WTC11 (cell line): ENCODE data around the gene RYR3. TPM values are rescaled to one million over a fixed set of nuclear protein-coding genes. Genes with fewer than 3 reads are reported as not detected.

Experiments
- ATAC-seq: fragments of 200-7000 bp; cut with Tn5 transposase; 2 replicates; pipeline ENCODE4 v1.10.0; 2021; ENCODE audit warnings: mild to moderate bottlenecking, moderate library complexity
- CTCF ChIA-PET: fragments of 300-600 bp; sonication (Branson Sonifier 250); formaldehyde crosslinking; loops from one replicate; lab custom pipeline; 2021; ENCODE audit warnings: antibody characterized with exemption; lab: Charles Lee
- POLR2A ChIA-PET: fragments of 350-600 bp; sonication (Branson Sonifier 250); formaldehyde crosslinking; loops from one replicate; lab custom pipeline; 2021; ENCODE audit warnings: antibody characterized with exemption; lab: Charles Lee
- DNase-seq: peaks from one replicate; pipeline ENCODE4 v3.0.0; 2021; ENCODE audit warnings: low spot score
- H3K27ac Mint-ChIP-seq: 2 replicates; pipeline ENCODE4 v1.8.0; 2021; ENCODE audit warnings: mixed read lengths
- H3K27me3 Mint-ChIP-seq: 2 replicates; pipeline ENCODE4 v1.8.0; 2021; ENCODE audit warnings: low read depth, mild to moderate bottlenecking, moderate library complexity, mixed read lengths
- H3K36me3 Mint-ChIP-seq: 2 replicates; pipeline ENCODE4 v1.8.0; 2021; ENCODE audit warnings: mixed read lengths
- H3K4me1 Mint-ChIP-seq: 2 replicates; pipeline ENCODE4 v1.8.0; 2022; ENCODE audit warnings: mixed read lengths
- H3K4me3 Mint-ChIP-seq: 2 replicates; pipeline ENCODE4 v1.8.0; 2021; ENCODE audit warnings: mild to moderate bottlenecking, moderate library complexity, mixed read lengths
- H3K9me3 Mint-ChIP-seq: 2 replicates; pipeline ENCODE4 v1.8.0; 2021; ENCODE audit warnings: mixed read lengths
- E2F4 ChIP-seq: sonication (generic); formaldehyde crosslinking; IDR thresholded peaks from 2 replicates; pipeline ENCODE4 v1.8.1; 2022; ENCODE audit warnings: low read depth, mild to moderate bottlenecking, moderate library complexity, missing genetic modification reagents, borderline replicate concordance
- ERG ChIP-seq: fragments of 250-450 bp; sonication (Bioruptor Pico); IDR thresholded peaks from 2 replicates; pipeline ENCODE4 v1.8.0; 2021; ENCODE audit warnings: mild to moderate bottlenecking
- HMGXB4 ChIP-seq: sonication (generic); formaldehyde crosslinking; IDR thresholded peaks from 2 replicates; pipeline ENCODE4 v1.8.1; 2023; ENCODE audit warnings: mild to moderate bottlenecking, moderate library complexity, missing genetic modification reagents
- IRF2 ChIP-seq: sonication (generic); formaldehyde crosslinking; IDR thresholded peaks from 2 replicates; pipeline ENCODE4 v1.8.0; 2022; ENCODE audit warnings: low read depth, missing genetic modification reagents, borderline replicate concordance
- NFATC4 ChIP-seq: fragments of 250-450 bp; sonication (Bioruptor Pico); IDR thresholded peaks from 2 replicates; pipeline ENCODE4 v1.9.0; 2021; ENCODE audit warnings: mild to moderate bottlenecking
- NR1H2 ChIP-seq: sonication (generic); formaldehyde crosslinking; IDR thresholded peaks from 2 replicates; pipeline ENCODE4 v1.9.0; 2021; ENCODE audit warnings: mild to moderate bottlenecking, moderate library complexity, missing genetic modification reagents
- PREB ChIP-seq: sonication (generic); formaldehyde crosslinking; IDR thresholded peaks from 2 replicates; pipeline ENCODE4 v1.8.1; 2022; ENCODE audit warnings: mild to moderate bottlenecking, missing genetic modification reagents, moderate library complexity, borderline replicate concordance
- SMAD4 ChIP-seq: sonication (generic); formaldehyde crosslinking; IDR thresholded peaks from 2 replicates; pipeline ENCODE4 v1.8.0; 2022; ENCODE audit warnings: mild to moderate bottlenecking, missing genetic modification reagents
- SOX15 ChIP-seq: fragments of 250-450 bp; sonication (Bioruptor Pico); IDR thresholded peaks from 2 replicates; pipeline ENCODE4 v1.9.0; 2021; ENCODE audit warnings: mild to moderate bottlenecking
- TP53 ChIP-seq: sonication (generic); formaldehyde crosslinking; IDR thresholded peaks from 2 replicates; pipeline ENCODE4 v1.8.1; 2023; ENCODE audit warnings: mild to moderate bottlenecking, missing genetic modification reagents
- USF1 ChIP-seq: sonication (generic); formaldehyde crosslinking; IDR thresholded peaks from 2 replicates; pipeline ENCODE4 v1.8.0; 2022; ENCODE audit warnings: mild to moderate bottlenecking, missing genetic modification reagents
- ZNF281 ChIP-seq: sonication (generic); formaldehyde crosslinking; IDR thresholded peaks from 2 replicates; pipeline ENCODE4 v1.8.0; 2023; ENCODE audit warnings: mild to moderate bottlenecking, missing genetic modification reagents
- ZNF317 ChIP-seq: sonication (generic); formaldehyde crosslinking; IDR thresholded peaks from 2 replicates; pipeline ENCODE4 v1.8.1; 2023; ENCODE audit warnings: low read depth, mild to moderate bottlenecking, moderate library complexity, missing genetic modification reagents, borderline replicate concordance
- ZSCAN18 ChIP-seq: fragments of 250-450 bp; sonication (Bioruptor Pico); IDR thresholded peaks from 2 replicates; pipeline ENCODE4 v2.1.2; 2022; ENCODE audit warnings: mild to moderate bottlenecking, moderate library complexity
- total RNA-seq: library from RNA; stranded (reverse); gene quantifications from 3 replicates; pipeline ENCODE4 v1.2.3, GENCODE V29; 2021

Gene RYR3
- total RNA-seq, 1 experiment from 2014 or later = 1.4 TPM

- Mint-ChIP-seq H3K9me3 (no peaks in the 10 kb centered on the region), H3K36me3 (no peaks in the 10 kb centered on the region; the same call in 1 of the 2 replicates), H3K4me3 (no peak overlapping the region), H3K27me3 (no peaks in the 10 kb centered on the region), H3K4me1 (peaks cover 17% of the 10 kb centered on the region), H3K27ac (peak overlapping the region; percentile 33; the same call in 1 of the 2 replicates)
- DNase-seq = no peak
- CTCF ChIA-PET = interaction anchor here (0.7 kb wide), 1 partner anchor 94 kb away, joined by 3 read pairs; no protein-coding TSS in a partner anchor
- no peak for TF ChIP-seq SMAD4 (CRISPR knock-in tag)
- TF ChIP-seq E2F4 (CRISPR knock-in tag) = no peak
- TF ChIP-seq ZSCAN18 (CRISPR knock-in tag) = no peak
- TF ChIP-seq USF1 = no peak
- TF ChIP-seq NR1H2 (CRISPR knock-in tag) = no peak
- TF ChIP-seq PREB (CRISPR knock-in tag) = no peak
- no peak for TF ChIP-seq ZNF281
- TF ChIP-seq IRF2 (CRISPR knock-in tag) = no peak
- TF ChIP-seq HMGXB4 (CRISPR knock-in tag) = no peak
- peak; percentile 84 for ATAC-seq
- POLR2A ChIA-PET = no interaction called here
Observed at GRCh38 chr15:33859992-33860545, 549.3 kb downstream of the RYR3 start.

- TF ChIP-seq ZNF317 (CRISPR knock-in tag) = no peak
- TF ChIP-seq SMAD4 (CRISPR knock-in tag) = no peak
- no peak for TF ChIP-seq TP53 (CRISPR knock-in tag)
- no peak for TF ChIP-seq NFATC4
- TF ChIP-seq ERG (CRISPR knock-in tag) = no peak
- no peak for TF ChIP-seq SOX15 (CRISPR knock-in tag)
- H3K9me3 Mint-ChIP-seq = no peaks in the 10 kb centered on the region
- H3K36me3 Mint-ChIP-seq = no peaks in the 10 kb centered on the region; the same call in 1 of the 2 replicates
- peak; percentile 72 for ATAC-seq
- CTCF ChIA-PET = interaction anchor here (0.7 kb wide), 1 partner anchor 95 kb away, joined by 3 read pairs; no protein-coding TSS in a partner anchor
- no peak for DNase-seq
- no peak overlapping the region for H3K27ac Mint-ChIP-seq
- no peaks in the 10 kb centered on the region for H3K27me3 Mint-ChIP-seq
- H3K4me1 Mint-ChIP-seq = peaks cover 17% of the 10 kb centered on the region
- POLR2A ChIA-PET = no interaction called here
- no peak overlapping the region for H3K4me3 Mint-ChIP-seq
Observed at GRCh38 chr15:33860754-33861153, 550.0 kb downstream of the RYR3 start.
